ENCODE data around the gene POR.

The POR gene

DNA sequence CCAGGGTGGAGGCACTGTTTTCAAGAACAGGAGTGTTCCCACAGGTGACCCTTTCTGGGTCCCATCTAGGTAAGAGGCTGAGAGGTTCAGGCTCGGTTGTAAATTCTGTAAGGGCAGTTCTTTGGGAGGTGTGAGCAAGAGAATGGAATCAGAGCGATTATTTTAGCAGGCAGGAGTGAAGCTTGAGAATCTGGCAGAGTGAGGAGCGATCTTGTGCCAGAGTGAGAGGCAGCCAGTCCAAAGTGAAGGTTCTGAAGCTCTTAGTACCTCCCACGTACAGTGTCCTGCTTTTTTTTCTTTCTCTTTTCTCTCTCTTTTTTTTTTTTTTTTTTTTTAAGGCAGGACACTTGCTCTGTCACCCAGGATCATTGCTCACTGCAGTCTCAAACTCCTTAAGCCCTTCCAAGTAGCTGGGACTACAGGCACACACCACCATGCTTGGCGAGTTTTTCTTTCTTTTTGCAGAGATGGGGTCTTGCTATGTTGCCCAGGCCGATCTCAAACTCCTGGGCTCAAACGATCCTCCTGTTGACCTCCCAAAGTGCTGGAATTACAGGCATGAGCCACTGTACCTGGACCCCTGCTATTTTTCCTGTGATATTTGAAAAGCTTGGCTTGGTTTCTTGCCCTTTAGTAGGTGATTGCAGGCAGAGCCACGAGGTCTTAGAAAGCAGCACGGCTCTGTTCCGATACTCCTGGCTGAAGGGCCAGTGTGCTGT, 10.9 kb downstream of the POR start:
- TF ChIP-seq, protein P1, sequence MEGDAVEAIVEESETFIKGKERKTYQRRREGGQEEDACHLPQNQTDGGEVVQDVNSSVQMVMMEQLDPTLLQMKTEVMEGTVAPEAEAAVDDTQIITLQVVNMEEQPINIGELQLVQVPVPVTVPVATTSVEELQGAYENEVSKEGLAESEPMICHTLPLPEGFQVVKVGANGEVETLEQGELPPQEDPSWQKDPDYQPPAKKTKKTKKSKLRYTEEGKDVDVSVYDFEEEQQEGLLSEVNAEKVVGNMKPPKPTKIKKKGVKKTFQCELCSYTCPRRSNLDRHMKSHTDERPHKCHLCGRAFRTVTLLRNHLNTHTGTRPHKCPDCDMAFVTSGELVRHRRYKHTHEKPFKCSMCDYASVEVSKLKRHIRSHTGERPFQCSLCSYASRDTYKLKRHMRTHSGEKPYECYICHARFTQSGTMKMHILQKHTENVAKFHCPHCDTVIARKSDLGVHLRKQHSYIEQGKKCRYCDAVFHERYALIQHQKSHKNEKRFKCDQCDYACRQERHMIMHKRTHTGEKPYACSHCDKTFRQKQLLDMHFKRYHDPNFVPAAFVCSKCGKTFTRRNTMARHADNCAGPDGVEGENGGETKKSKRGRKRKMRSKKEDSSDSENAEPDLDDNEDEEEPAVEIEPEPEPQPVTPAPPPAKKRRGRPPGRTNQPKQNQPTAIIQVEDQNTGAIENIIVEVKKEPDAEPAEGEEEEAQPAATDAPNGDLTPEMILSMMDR (conservative IDR thresholded peaks at IDR 0.05; ENCODE audit: control insufficient read depth, insufficient read depth, low read depth, low read length), result no peak
- H3K4me3 ChIP-seq (ENCODE audit: control insufficient read depth, low read depth, low read length), result no peak overlapping the region
- peak; percentile 19 for DNase-seq (ENCODE audit: low read depth)

DNA sequence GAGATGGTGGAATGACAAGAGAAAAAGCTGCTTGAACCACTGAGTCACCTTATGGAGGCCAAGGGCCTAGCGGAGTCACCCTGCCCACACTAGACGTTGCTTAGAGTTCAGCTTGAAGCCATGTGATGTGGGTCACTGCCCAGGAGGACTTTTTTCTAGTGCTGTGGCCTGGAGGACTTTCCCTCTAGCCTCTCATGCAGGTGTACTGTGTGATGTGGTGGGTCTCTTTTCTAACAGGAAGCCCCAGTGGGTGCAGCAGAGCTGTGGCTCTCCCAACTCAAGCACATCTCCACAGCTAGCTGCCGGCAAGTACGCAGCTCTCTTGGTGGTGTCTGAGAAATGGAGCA, 13.6 kb downstream of the POR start:
- TF ChIP-seq, protein P1 (conservative IDR thresholded peaks at IDR 0.05; ENCODE audit: control insufficient read depth, insufficient read depth, low read depth, low read length), result no peak
- no peak overlapping the region for H3K4me3 ChIP-seq (ENCODE audit: control insufficient read depth, low read depth, low read length)
- no peak for DNase-seq (ENCODE audit: low read depth)

DNA sequence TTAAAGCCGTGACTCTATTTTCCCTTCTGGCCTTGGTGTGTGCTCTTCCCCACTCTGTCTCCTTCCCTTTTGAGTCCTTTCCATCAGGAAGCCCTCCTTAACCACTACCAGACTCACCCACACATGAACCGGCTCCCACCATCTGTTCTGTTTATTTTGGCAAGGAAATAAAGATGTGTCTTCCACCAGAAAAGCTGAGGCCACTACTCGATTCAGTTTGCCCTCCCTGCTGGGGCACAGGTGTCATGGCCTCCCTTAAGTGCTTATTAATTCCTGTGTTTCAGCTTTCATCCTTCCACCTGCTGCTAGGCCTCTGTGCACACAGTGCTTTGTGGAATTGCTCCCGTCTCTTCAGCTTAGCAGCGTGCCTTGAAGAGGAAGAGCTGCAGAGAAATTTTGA, 16.7 kb downstream of the POR start:
- no peak overlapping the region for H3K4me3 ChIP-seq (ENCODE audit: control insufficient read depth, low read depth, low read length)
- TF ChIP-seq, protein P1 (conservative IDR thresholded peaks at IDR 0.05; ENCODE audit: control insufficient read depth, insufficient read depth, low read depth, low read length), result no peak
- peak; percentile 35 for DNase-seq (ENCODE audit: low read depth)

DNA sequence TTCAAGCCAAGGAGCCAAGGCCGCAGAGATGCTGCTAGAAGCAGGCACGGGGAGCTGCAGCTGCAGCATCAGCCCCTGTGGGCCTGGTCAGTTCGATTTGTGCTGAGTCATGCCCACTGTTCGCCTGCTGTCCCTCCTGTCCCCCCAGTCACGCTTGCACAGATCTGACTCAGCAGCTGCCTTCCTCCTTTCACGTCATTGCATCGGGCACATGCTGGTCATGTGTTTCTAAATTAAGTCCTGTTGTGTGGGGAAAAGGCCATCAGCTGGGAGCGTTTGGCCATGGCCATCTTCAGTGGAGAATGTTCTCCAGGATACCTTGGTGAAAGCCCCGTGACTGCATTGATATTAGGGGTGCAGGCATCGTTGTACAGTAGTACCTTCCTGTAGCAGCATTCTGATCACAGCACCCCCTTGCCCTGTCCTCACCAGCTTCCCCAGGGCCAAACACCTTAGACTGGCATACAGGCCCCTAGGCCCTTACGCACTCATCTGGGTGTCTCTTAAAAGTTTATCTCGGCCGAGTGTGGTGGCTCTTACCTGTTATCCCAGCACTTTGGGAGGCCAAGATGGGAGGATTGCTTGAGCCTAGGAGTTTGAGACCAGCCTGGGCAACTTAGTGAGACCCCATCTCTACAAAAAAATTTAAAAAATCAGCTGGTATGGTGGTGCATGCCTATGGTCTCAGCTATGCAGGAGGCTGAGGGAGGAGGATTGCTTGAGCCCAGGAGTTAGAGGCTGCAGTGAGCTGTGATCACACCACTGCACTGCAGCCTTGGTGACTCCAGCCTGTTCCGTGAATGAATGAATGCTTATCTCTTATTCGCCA, 23.2 kb downstream of the POR start:
- DNase-seq (ENCODE audit: low read depth), result peak; percentile 99

DNA sequence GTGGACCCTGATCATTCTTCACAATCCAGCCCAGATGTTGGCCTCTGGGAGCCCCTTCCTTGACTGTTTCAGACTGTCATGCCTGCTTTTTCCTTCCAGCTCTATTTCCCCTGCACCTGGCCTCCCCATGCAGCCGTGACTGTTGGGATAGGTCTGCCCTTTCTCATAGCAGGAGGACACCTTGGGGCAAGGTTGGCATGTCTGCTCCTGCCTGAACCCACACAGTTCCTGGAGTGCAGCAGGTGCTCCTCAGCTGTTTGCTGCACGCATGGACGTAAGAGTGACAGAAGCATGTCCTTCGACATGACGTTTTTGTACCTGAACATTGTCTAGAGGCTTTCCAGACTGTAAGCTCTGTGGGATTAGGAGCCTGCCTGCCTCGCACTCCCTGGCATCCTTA, 24.0 kb downstream of the POR start:
- no peak for DNase-seq (ENCODE audit: low read depth)
- TF ChIP-seq, protein P1 (conservative IDR thresholded peaks at IDR 0.05; ENCODE audit: control insufficient read depth, insufficient read depth, low read depth, low read length), result no peak
- no peak overlapping the region for H3K4me3 ChIP-seq (ENCODE audit: control insufficient read depth, low read depth, low read length)

More for the DNA sequence above, 23.2 kb downstream of the POR start:
- no peak overlapping the region for H3K4me3 ChIP-seq (ENCODE audit: control insufficient read depth, low read depth, low read length)
- TF ChIP-seq, protein P1 (conservative IDR thresholded peaks at IDR 0.05; ENCODE audit: control insufficient read depth, insufficient read depth, low read depth, low read length), result no peak

DNA sequence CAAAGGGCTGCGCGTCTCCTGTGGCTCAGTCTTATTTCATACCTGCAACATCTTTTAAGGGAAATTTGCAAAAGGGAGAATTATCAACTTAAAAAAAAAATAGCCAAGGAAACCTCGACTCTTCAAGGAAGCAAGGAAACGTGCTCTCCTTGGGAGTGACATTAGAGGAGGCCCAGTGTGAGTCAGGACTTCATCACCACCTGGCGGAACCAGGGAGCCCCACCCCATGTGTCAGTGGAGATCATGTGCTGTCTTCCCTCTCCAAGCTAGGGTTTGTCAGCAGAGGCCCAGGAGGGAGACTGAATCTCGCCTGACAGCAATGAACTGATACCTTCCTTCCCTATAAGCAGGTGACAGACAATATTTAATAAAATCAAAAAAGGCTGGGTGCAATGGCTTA, 28.9 kb downstream of the POR start:
- peak; percentile 91 for DNase-seq (ENCODE audit: low read depth)

More for the DNA sequence above, 28.9 kb downstream of the POR start:
- no peak overlapping the region for H3K4me3 ChIP-seq (ENCODE audit: control insufficient read depth, low read depth, low read length)
- TF ChIP-seq, protein P1 (conservative IDR thresholded peaks at IDR 0.05; ENCODE audit: control insufficient read depth, insufficient read depth, low read depth, low read length), result no peak

Measured in fibroblast of mammary gland (primary cell).